SU-DHL-6 (cell line): ENCODE measurements around the gene TEDC1.

Source experiments
- H2AFZ ChIP-seq: fragments of 200-600 bp; sonication (generic); 2 replicates; pipeline ENCODE4 v1.6.1; 2014; ENCODE audit warnings: low read depth, mild to moderate bottlenecking, moderate library complexity, mixed read lengths, antibody characterized with exemption, low read length; ENCODE audit not compliant: severe bottlenecking
- H3F3A ChIP-seq: fragments of 200-600 bp; shearing (Covaris generic); 2 replicates; pipeline ENCODE4 v1.6.0; 2016; ENCODE audit warnings: antibody characterized with exemption, mild to moderate bottlenecking; ENCODE audit not compliant: insufficient read depth
- H3K27ac ChIP-seq: fragments of 200-600 bp; sonication (generic); 2 replicates; pipeline ENCODE4 v1.5.1; 2016; ENCODE audit warnings: low read depth, mild to moderate bottlenecking, low read length, moderate library complexity, mixed read lengths
- H3K27me3 ChIP-seq: fragments of 200-600 bp; sonication (generic), shearing (Covaris generic); 2 replicates; pipeline ENCODE4 v1.6.0; 2014; ENCODE audit warnings: mild to moderate bottlenecking, low read length
- H3K36me3 ChIP-seq: fragments of 200-600 bp; sonication (generic); 2 replicates; pipeline ENCODE4 v1.6.1; 2014; ENCODE audit warnings: mild to moderate bottlenecking, low read length, mixed read lengths
- H3K4me2 ChIP-seq: fragments of 300-600, 200-600 bp; shearing (Covaris generic), sonication (generic); 2 replicates; pipeline ENCODE4 v1.6.0; 2014; ENCODE audit warnings: low read length, low read depth, mild to moderate bottlenecking; ENCODE audit not compliant: poor library complexity, severe bottlenecking
- H3K4me3 ChIP-seq: fragments of 200-600 bp; sonication (generic); 2 replicates; pipeline ENCODE4 v1.5.1; 2014; ENCODE audit warnings: antibody characterized with exemption, low read length, mild to moderate bottlenecking, mixed read lengths; ENCODE audit not compliant: insufficient read depth, poor library complexity, severe bottlenecking
- H3K79me2 ChIP-seq: fragments of 200-600 bp; sonication (generic); 2 replicates; pipeline ENCODE4 v1.6.1; 2014; ENCODE audit warnings: mild to moderate bottlenecking, low read length, moderate library complexity; ENCODE audit not compliant: insufficient read depth
- H3K9ac ChIP-seq: fragments of 200-600 bp; sonication (generic); 2 replicates; pipeline ENCODE4 v1.7.0; 2014; ENCODE audit warnings: mild to moderate bottlenecking, low read length
- H3K9me2 ChIP-seq: fragments of 200-600 bp; sonication (generic); replicated peaks from 2 replicates; pipeline ENCODE4 v1.6.1; 2014; ENCODE audit warnings: low read length; ENCODE audit not compliant: insufficient read depth
- H3K9me3 ChIP-seq: fragments of 200-600 bp; sonication (generic); 2 replicates; pipeline ENCODE4 v1.6.1; 2014; ENCODE audit warnings: low read length, mixed read lengths; ENCODE audit not compliant: insufficient read depth
- H4K20me1 ChIP-seq: fragments of 200-600 bp; sonication (generic); 2 replicates; pipeline ENCODE4 v1.6.1; 2014; ENCODE audit warnings: low read depth, mild to moderate bottlenecking, antibody characterized with exemption, low read length, moderate library complexity, mixed read lengths
- EZH2phosphoT487 ChIP-seq: fragments of 200-600 bp; sonication (generic), shearing (Covaris generic); conservative IDR thresholded peaks from 2 replicates; pipeline ENCODE4 v1.6.1; 2018; ENCODE audit warnings: mild to moderate bottlenecking, antibody characterized with exemption, low read length, moderate library complexity, mixed read lengths
- TF ChIP-seq, protein P1 (sequence below): fragments of 200-600 bp; sonication (generic); IDR thresholded peaks from one replicate; pipeline ENCODE4 v1.5.1; 2017; ENCODE audit warnings: antibody characterized with exemption, mild to moderate bottlenecking, low read length, moderate library complexity; ENCODE audit not compliant: insufficient read depth, poor library complexity, severe bottlenecking

TEDC1 gene

DNA sequence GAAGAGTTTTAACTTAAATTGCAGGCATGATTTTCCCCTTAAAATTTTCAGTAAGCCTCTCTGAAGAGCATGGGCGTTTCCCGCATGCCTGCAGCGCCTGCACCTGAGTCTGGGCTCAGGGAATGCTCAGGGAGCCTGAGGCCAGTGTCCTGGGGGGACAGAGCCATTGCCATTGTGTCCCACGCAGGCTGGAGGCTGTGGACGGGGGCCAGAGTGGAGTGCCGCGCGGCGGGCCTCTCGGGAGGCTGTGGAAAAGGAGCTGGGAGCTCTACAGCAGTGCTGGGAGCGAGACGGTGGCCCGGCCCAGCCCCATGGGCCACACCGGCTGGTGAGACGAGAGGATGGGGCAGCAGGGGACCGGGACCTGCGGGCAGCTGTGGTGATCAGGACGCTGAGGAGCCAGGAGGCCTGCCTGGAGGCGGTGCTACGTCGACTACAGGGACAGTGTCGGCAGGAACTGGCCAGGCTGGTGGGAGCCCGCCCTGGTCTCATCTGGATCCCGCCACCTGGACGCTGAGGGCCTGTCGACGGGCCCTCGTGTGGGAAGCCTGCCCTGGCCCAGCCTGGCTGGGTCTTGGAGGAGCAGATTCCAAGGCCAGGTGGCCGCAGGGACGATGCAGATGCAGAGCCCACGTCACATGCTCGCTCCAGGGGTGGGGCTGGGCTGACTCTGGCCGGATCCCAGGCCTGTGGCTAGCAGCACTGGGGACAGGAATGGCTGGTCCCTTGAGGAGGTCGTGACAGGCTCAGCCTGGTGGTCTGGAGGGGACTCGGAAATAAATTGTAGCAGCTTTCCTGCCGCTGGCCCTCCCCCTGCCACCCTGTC, 7.6 kb downstream of the TEDC1 start:
- no peaks in the 10 kb centered on the region for H3F3A ChIP-seq
- no peak overlapping the region for H3K4me2 ChIP-seq
- H3K4me3 ChIP-seq: no peak overlapping the region
- TF ChIP-seq, protein P1, sequence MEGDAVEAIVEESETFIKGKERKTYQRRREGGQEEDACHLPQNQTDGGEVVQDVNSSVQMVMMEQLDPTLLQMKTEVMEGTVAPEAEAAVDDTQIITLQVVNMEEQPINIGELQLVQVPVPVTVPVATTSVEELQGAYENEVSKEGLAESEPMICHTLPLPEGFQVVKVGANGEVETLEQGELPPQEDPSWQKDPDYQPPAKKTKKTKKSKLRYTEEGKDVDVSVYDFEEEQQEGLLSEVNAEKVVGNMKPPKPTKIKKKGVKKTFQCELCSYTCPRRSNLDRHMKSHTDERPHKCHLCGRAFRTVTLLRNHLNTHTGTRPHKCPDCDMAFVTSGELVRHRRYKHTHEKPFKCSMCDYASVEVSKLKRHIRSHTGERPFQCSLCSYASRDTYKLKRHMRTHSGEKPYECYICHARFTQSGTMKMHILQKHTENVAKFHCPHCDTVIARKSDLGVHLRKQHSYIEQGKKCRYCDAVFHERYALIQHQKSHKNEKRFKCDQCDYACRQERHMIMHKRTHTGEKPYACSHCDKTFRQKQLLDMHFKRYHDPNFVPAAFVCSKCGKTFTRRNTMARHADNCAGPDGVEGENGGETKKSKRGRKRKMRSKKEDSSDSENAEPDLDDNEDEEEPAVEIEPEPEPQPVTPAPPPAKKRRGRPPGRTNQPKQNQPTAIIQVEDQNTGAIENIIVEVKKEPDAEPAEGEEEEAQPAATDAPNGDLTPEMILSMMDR: no peak
- no peak for TF ChIP-seq EZH2phosphoT487
- no peak overlapping the region for H3K27ac ChIP-seq
- H3K27me3 ChIP-seq: no peaks in the 10 kb centered on the region
- H2AFZ ChIP-seq: no peak overlapping the region
- no peaks in the 10 kb centered on the region for H3K9me3 ChIP-seq
- no peaks in the 10 kb centered on the region for H3K79me2 ChIP-seq
- no peaks in the 10 kb centered on the region for H4K20me1 ChIP-seq
- H3K9me2 ChIP-seq: no peaks in the 10 kb centered on the region
- H3K36me3 ChIP-seq: no peaks in the 10 kb centered on the region
- H3K9ac ChIP-seq: no peak overlapping the region

DNA sequence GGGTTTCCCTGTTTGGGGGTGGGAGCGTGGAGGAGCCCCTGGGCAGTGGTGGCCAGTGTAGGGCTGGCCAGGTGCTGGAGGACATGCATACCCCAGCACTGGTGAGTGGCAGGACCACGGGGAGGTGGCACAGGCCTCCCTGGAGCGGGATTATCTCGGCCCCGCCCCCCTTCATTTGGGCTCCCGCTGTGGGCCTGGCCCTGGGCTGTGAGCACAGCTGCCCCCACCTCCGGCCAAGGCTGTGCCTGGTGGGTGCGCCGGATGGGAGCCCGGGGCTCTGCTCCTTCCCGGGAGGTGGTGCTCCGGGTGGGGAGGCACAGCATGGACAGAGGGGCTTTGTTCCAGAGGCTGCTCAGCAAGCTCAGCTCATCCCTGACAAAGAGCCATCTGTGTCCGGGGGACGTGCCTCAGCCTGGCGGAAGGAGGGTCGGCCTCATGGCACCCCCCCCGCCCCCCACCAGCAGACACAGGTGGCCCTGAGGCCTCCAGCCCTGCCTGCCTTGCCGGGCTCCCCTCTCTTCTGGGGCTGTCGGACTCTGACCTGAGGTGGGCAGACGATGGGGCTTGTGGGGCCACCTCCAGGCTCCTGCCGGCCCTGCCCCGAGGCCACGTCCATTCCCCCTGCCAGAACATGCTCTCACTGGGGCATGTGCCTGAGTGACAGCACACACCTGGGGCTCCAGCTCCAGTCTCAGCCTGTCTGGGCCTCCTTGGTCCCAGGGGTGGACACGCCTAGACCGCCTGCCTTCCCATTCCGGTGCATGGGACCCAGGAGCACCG, 8.4 kb downstream of the TEDC1 start:
- no peaks in the 10 kb centered on the region for H4K20me1 ChIP-seq
- TF ChIP-seq, protein P1: no peak
- TF ChIP-seq EZH2phosphoT487: no peak

DNA sequence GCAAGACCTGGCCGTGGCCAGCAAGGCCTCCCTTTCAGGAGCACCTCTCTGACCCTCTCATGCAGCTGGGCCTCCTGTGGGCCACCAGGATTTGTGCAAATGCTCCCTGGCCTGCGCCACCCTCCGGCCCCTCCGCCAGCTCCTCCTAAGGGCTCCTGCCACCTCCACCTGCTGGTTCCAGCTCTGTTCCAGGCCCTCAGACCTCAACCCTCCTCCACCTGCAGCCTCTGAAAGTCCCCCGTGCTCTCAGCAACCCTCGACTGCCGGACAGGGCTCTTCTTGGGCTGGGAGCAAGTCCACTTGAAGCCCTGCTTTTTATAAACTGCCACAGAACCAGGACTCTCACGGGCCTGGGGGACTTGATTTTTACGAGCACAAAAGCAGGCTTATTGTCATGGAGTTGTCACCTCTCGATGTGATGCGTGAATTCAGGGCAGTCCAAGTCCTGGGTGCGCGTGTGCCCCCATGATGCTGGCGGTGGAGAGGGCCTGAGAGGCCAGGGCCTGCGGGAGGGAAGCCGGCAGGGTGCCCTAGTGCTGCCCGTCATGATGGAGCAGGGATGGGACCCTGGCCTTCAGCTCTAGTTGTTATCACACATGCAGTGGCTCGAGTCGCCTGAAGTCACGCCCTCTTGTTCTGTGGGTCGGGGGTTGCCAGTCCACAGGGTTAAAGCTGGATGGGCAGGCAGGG, 9.1 kb downstream of the TEDC1 start:
- Histone ChIP-seq H3K9me2 (no peaks in the 10 kb centered on the region), H3K4me2 (no peak overlapping the region), H3K4me3 (no peak overlapping the region), H3K27me3 (no peaks in the 10 kb centered on the region), H4K20me1 (no peaks in the 10 kb centered on the region), H3K79me2 (no peaks in the 10 kb centered on the region), H3F3A (no peaks in the 10 kb centered on the region), H3K36me3 (no peaks in the 10 kb centered on the region), H3K27ac (no peak overlapping the region), H2AFZ (no peak overlapping the region), H3K9ac (no peak overlapping the region), H3K9me3 (no peaks in the 10 kb centered on the region)
- TF ChIP-seq, protein P1: no peak
- no peak for TF ChIP-seq EZH2phosphoT487

More for the DNA sequence above, 8.4 kb downstream of the TEDC1 start:
- Histone ChIP-seq H3K9me2 (no peaks in the 10 kb centered on the region), H3K9ac (no peak overlapping the region), H3K9me3 (no peaks in the 10 kb centered on the region), H3K27ac (no peak overlapping the region), H3K79me2 (no peaks in the 10 kb centered on the region), H3K27me3 (no peaks in the 10 kb centered on the region), H3F3A (no peaks in the 10 kb centered on the region), H3K36me3 (no peaks in the 10 kb centered on the region), H3K4me3 (no peak overlapping the region), H2AFZ (no peak overlapping the region), H3K4me2 (no peak overlapping the region)
